NK-92 (cell line): ENCODE results near the gene TLR5.

ENCODE experiments used
- DNase-seq: peaks from one replicate; lab custom pipeline; 2025; ENCODE audit not compliant: unreplicated experiment; lab: John Stamatoyannopoulos, UW

TLR5 gene

GRCh38 chr1:223147873-223148272, 4.8 kb upstream of the TLR5 start:
- no peak for DNase-seq

DNA sequence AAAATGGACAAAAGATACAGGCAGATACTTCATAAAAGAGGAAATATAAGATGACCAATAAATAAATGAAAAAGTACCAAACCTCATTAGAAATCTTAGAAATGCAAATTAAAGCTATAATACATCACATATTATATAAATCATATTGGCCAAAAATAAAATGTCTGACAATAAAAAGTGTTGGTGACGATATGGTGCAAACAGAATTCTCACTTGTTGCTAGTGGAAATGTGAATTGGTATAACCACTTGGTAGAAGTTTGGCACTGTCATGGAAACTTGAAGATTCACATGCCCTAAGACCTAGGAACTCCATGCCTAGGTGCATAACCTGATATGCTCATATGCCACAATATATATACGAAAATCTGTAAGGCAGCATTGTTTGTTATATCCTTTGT, 4.4 kb upstream of the TLR5 start:
- DNase-seq, result no peak

DNA sequence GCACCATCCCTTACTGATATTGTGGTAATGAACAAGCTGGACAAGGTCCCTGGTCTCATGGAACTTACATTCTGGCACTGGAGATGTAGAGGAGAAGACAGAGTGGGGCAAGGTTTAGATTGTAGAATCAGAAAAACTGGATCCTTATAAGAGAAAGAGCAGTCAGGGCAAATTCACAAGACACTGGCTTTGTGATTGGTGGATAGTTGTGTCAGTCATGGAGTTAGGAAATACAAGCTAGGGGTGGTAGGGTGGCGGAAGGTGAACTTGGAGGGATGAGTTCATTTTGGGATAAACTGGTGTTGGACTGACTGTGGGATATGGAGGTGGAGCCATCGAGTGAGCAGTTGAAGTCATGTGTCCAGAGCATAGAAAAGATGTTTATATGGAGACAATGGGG, 3.7 kb upstream of the TLR5 start:
- DNase-seq, result no peak

GRCh38 chr1:223144914-223145313, 1.9 kb upstream of the TLR5 start:
- DNase-seq, result no peak

DNA sequence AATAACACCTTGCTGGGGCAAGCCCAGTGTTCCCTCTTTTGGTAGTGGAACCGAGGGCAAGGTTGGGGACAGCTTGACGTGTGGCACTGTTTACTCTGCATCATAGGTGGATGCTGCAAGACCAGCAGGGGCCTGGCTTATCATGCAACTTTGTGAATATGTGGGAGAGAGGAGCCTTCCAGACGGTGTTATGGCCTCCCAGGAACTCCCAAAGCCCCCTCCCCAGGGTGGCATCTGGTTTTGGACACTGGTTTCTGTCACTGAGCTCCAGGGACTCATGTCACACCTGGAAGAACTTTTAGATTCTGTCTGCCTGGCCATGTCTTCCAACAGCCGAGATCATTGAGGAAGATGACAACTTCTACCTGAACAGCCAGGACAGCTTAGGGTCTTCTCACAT, 1.4 kb upstream of the TLR5 start:
- DNase-seq, result no peak

- no peak for DNase-seq
These were observed 645 bp upstream of the TLR5 start for GRCh38 chr1:223143537-223144248.

DNA sequence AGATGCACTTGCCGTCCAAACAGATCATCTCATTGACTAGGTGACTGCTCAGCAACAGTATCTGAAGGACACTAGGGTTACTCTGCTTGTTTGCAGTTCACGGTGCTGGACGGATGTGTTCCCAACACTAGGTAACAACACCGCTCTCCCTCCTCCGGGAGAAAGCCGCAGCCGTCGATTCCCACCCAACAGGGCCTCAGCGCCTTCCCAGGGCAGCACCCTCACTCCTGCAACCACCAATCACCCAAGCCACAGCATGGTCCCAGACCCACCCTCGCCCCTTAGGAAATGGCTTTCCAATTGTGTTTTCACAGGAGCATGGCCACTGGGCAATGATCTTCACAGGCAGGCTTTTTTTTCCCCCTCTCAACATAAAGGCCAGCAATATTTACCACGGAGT, 779 bp downstream of the TLR5 start:
- no peak for DNase-seq

GRCh38 chr1:223140611-223141405, 2.2 kb downstream of the TLR5 start:
- DNase-seq, result no peak

GRCh38 chr1:223137455-223138085, 5.5 kb downstream of the TLR5 start:
- no peak for DNase-seq

DNA sequence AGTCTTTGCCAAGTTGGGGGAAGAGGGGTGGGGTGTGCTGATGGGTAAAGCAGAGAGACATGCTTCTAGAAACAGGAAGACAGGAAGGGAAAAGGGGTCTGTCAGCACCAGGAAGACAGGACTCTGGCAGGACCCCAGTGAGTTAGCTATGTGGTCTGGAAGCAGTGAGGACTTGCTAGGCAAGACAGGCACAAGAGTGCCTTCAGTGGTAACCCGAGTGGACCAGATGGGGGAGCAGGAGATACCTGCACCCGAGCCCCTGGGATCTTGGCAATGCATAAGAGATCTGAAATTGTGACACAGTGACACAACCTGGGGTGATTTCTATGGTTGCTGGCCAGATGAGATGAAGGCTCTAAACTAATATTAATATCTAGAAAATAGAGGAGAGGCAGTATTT, 7.0 kb downstream of the TLR5 start:
- no peak for DNase-seq

- DNase-seq, result no peak
These were observed 7.7 kb downstream of the TLR5 start for GRCh38 chr1:223135176-223135942.

DNA sequence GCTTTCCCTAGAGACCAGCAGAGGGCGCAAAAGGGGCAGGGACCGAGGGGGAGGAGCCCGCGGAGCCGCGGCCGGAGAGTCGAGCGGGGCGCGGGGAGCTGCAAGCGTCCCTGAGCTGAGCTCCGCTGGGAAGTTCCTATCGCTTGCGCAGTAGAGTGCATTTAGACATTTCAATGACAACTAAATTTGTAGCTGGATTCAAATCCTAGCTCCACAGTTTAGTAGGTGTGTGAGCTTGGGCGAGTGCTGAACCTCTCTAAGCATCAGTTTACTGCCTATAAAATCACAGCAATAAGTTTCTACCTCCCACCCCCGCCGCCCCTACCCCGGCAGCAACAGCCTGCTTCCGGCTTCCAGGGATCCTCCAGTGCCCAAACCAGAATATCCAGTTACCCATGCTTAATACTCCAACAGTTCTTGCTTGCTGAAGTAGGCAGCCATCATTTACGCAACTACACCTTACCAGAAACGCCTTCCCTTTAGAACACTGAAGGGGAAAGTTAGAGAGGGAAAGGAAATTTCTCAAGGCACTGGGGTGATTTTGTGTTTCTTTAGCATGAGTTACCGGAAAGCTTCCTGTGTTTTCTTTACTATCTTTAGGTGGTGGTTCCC, 9.1 kb downstream of the TLR5 start:
- DNase-seq, result no peak

- DNase-seq, result no peak
These were observed 9.7 kb downstream of the TLR5 start for GRCh38 chr1:223133306-223133823.

DNA sequence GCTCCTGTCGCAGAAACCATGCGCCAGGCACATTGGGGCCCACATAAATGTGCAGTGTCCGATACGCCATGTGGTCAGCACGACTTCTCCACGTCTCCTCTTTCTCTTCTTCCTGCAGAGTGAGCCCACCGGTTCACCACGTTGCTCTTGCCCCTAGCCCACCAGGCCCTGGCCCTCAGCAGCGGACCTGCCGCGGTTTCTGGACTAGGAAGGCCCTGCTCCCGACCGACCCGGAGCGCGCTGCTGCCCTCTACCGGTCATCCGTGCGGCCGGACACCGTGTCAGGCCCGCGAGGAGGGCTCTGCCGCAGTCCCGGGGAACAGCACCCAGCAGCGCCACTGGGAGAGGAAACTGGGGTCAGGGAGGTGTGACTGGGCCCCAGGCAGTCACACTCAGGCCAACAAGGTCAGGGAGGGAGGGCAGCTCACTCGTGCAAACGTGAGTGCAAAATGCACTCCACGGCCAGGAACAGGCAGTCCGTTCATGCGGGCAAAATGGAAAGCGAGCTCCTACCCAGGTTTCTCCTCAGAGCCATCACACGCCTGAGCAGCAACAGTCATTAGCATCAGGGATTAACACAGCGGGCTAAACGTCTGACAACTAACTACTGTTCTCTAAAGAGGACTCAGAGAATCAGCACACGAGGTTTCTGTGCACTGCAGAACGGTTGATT, 13.7 kb downstream of the TLR5 start:
- no peak for DNase-seq

DNA sequence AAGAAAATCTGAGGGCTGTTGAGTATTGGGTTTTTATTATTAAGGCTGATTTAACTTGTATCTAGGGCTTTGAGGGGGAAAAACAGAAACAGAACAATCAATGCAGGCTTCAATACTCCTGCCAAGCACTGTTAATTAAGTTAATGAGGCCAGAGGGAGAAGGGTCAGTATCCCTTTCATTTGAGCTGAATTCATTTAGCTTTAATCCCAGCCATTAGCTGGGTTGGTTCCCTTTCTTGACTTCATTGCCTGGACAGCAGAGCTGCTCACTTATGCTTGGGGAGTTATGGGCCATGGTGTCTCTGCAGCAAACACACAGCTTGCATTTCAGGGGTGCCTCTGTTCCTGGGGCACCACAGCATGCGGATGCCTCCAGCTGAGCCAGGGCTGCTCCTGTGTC, 16.3 kb downstream of the TLR5 start:
- DNase-seq, result no peak

- no peak for DNase-seq
These were observed 17.3 kb downstream of the TLR5 start for GRCh38 chr1:223125766-223126165.

- no peak for DNase-seq
These were observed 19.9 kb downstream of the TLR5 start for GRCh38 chr1:223123011-223123610.

GRCh38 chr1:223118418-223118817, 24.6 kb downstream of the TLR5 start:
- no peak for DNase-seq

DNA sequence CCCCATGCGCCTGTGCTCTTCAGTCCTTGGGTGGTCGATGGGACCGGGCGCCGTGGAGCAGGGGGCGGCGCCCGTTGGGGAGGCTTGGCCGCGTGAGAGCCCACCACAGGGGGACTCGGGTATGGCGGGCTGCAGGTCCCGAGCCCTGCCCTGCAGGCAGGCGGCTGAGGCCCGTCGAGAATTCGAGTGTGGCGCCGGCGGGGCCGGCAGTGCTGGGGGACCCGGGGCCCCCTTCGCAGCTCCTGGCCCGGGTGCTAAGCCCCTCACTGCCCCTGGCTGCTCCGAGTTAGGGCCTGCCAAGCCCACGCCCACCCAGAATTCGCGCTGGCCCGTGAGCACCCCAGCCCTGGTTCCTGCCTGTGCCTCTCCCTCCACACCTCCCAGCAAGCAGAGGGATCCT, 26.1 kb downstream of the TLR5 start:
- no peak for DNase-seq

GRCh38 chr1:223114871-223115270, 28.2 kb downstream of the TLR5 start:
- DNase-seq, result no peak
